Suppressor macrophage (primary cell): ENCODE results near the gene EXOSC10.
A peak's percentile ranks its signal among the peaks of the same experiment; 100 is the strongest.
"Not testable (repeated sequence)": the region's sequence is repeated elsewhere in the genome, so short reads cannot be mapped to it uniquely, and the experiment has no call there.

ENCODE experiments used
- DNase-seq, 4 experiments: peaks; one replicate each; pipeline ENCODE4 v3.0.0-alpha.2; 2020 to 2022

EXOSC10 gene

GRCh38 chr1:11109047-11109760 is 9.5 kb upstream of the EXOSC10 start:
- no peak for DNase-seq

- DNase-seq, result no peak
These were observed 7.9 kb upstream of the EXOSC10 start for GRCh38 chr1:11107599-11107998.

- DNase-seq, result no peak
These were observed 5.9 kb upstream of the EXOSC10 start for GRCh38 chr1:11105586-11105985.

- DNase-seq, result no peak
These were observed 1.7 kb upstream of the EXOSC10 start for GRCh38 chr1:11101347-11101746.

GRCh38 chr1:11100806-11101205 is 1.1 kb upstream of the EXOSC10 start:
- DNase-seq, result not testable (repeated sequence)

- no peak for DNase-seq
These were observed 452 bp upstream of the EXOSC10 start for GRCh38 chr1:11100149-11100493.

- DNase-seq, result no peak
These were observed 749 bp downstream of the EXOSC10 start for GRCh38 chr1:11098931-11099309.

GRCh38 chr1:11083784-11084183 is 15.9 kb downstream of the EXOSC10 start:
- not testable (repeated sequence) for DNase-seq

GRCh38 chr1:11080931-11081330 is 18.7 kb downstream of the EXOSC10 start:
- DNase-seq, result no peak

GRCh38 chr1:11078631-11079030 is 21.0 kb downstream of the EXOSC10 start:
- no peak for DNase-seq

GRCh38 chr1:11073398-11073797 is 26.3 kb downstream of the EXOSC10 start:
- DNase-seq, result not testable (repeated sequence)

- DNase-seq, result no peak
These were observed 27.3 kb downstream of the EXOSC10 start for GRCh38 chr1:11072216-11072917.

- no peak for DNase-seq
These were observed 28.0 kb downstream of the EXOSC10 start for GRCh38 chr1:11071463-11072215.

GRCh38 chr1:11070876-11071275 is 28.8 kb downstream of the EXOSC10 start:
- DNase-seq, result no peak

GRCh38 chr1:11068600-11069473 is 30.8 kb downstream of the EXOSC10 start:
- DNase-seq, result no peak

- no peak for DNase-seq
These were observed 31.7 kb downstream of the EXOSC10 start for GRCh38 chr1:11067716-11068599.

- no peak for DNase-seq
These were observed 33.9 kb downstream of the EXOSC10 start for GRCh38 chr1:11065796-11066195.

GRCh38 chr1:11064942-11065341 is 34.7 kb downstream of the EXOSC10 start:
- DNase-seq, result no peak

- not testable (repeated sequence) for DNase-seq
These were observed 35.6 kb downstream of the EXOSC10 start for GRCh38 chr1:11063937-11064537.

GRCh38 chr1:11062965-11063401 is 36.7 kb downstream of the EXOSC10 start:
- peak in 3 of 4 experiments; percentile 19 to 42 (median 23) for DNase-seq
